Esophagus muscularis mucosa (tissue), 4 donors: ENCODE data around the gene NDUFAF2. TPM values are rescaled to one million over a fixed set of nuclear protein-coding genes. Genes with fewer than 3 reads are reported as not detected.

Experiments used
- total RNA-seq, 4 donors: library from RNA; depleted of rRNA; stranded (reverse); fragments of >200 nt; gene quantifications; one replicate each; pipeline versions ENCODE4 v1.1.0 to v1.2.1, GENCODE V29; 2016

Gene NDUFAF2
- total RNA-seq, 4 donors from 2014 or later, result 29.4 to 42.8 (median 39.6) TPM

Other genes with a start within 250 kb of the NDUFAF2 start
- under 1 TPM in 3 of 4 donors, not detected in 1; 0.17 to 0.57 (median 0.42) TPM for gene DEPDC1B, start 245.0 kb upstream of the NDUFAF2 start, total RNA-seq
- gene ELOVL7, start 100.9 kb upstream of the NDUFAF2 start, total RNA-seq, result 1 to 10 TPM; 1.2 to 7.0 (median 5.3) TPM
- gene ERCC8, start 135 bp upstream of the NDUFAF2 start, total RNA-seq, result 10 to 100 TPM in 3 of 4 donors, 1 to 10 TPM in 1; 5.2 to 17.9 (median 16.1) TPM
- 10 to 100 TPM; 17.0 to 29.6 (median 26.6) TPM for gene SMIM15, start 217.3 kb downstream of the NDUFAF2 start, total RNA-seq